T-helper 1 cell treated with Interleukin-12 subunit alpha and Interleukin-12 subunit beta and Interleukin-4 antibody, amounts not matched to agents 30 ng/mL and 1 ng/mL, for 36 hours (primary cell): ENCODE data around the gene SLC35B4. TPM values are rescaled to one million over a fixed set of nuclear protein-coding genes. Genes with fewer than 3 reads are reported as not detected.

ENCODE experiments used
- intact Hi-C: fragments of 100-400 bp; cut with micrococcal nuclease; formaldehyde crosslinking; loops from one replicate; pipeline ENCODE4 v1.15.1; 2024
- total RNA-seq: library from RNA; stranded (reverse); gene quantifications from 2 replicates; pipeline ENCODE4 v1.2.3, GENCODE V29; 2022

The SLC35B4 gene
- total RNA-seq, 1 donor from 2014 or later = 22.3 TPM

DNA sequence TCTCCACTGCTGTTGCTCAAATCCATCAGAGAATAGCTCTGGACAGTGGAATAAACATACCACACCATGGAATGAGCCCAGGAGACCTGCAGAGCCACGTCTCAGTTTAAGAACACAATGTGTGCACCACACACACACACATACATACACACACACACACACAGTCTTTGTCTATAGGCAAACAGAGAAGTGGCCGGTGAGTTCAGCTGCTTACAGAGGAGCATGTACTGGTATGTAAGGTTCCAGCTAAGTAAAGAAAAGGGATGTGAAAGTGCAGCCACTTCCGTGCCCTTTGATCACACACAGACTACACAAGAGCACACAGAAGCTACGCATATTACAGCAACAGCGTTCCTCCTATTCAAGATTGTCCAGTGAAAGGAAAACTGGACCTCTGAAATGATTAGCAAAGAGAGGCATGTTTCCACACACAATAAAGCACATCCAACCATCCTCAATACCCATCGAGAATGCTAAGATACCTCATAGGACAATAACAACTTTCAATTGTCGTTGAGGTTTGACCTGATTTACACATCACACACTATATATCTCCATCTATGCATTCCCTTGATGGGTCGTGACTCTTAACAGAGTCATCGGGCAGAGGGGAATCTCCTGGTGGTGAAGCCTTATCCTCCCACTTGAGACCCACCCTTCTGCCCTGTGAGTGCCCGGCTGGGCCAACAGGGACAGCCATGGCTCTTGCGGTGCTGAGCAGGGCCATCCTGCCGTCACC, 23.6 kb downstream of the SLC35B4 start:
- intact Hi-C loops = no loop called here

DNA sequence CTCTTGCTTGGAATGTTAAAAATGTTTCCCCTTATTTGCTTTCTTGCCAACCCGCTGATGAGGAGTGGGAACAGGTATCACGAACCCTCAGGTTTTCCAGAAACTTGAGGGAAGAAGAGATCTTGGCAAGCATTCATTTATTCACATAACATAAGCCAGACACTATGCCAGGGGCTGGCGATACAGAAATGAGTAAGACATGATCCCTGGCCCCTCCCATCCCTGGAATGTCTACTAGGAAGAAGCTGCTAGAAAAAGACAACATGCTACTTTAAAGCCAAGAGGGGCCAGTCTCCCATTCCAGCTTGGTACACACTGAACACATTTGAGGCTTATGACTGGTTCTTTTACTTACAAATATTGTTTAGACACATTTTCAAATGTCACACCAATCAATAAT, 26.4 kb downstream of the SLC35B4 start:
- intact Hi-C loops = no loop called here

DNA sequence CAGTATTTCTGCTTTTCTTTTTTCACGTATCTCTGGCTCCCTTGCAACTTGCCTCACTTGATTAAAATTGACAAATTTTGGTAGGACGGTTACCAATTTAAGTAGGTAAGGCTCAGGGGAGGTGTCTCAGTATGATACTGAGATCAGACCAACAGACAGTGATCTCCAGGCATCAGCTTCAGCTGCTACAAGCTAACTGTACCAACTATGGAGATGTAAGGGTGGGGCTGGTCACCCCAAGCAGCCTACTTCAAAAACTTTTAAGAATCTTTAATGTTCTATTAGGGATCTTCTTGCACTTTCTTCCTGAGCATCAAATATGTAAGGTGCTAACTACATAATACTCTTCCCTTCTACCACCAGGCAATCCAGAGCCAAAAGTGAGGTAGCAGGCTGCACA, 26.9 kb downstream of the SLC35B4 start:
- intact Hi-C loops = no loop called here

DNA sequence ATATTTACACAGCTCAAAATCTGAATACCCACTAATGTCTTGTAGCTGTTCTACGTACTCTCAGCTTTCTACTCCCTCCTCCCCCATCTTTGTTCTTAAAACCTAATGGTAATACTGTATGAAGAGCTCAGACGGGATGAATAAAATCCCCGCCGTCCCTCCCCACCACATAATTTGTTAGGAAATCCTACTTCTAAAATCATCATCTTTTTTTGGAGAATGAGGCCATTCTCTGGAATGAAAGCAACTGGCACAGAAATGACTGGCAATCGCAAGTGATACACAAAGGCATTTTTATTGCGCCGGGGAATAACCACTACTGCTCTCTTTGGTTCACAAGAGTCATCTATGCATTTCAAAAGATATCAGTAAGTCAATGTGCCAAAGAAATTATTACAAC, 27.3 kb downstream of the SLC35B4 start:
- intact Hi-C loops = no loop called here

DNA sequence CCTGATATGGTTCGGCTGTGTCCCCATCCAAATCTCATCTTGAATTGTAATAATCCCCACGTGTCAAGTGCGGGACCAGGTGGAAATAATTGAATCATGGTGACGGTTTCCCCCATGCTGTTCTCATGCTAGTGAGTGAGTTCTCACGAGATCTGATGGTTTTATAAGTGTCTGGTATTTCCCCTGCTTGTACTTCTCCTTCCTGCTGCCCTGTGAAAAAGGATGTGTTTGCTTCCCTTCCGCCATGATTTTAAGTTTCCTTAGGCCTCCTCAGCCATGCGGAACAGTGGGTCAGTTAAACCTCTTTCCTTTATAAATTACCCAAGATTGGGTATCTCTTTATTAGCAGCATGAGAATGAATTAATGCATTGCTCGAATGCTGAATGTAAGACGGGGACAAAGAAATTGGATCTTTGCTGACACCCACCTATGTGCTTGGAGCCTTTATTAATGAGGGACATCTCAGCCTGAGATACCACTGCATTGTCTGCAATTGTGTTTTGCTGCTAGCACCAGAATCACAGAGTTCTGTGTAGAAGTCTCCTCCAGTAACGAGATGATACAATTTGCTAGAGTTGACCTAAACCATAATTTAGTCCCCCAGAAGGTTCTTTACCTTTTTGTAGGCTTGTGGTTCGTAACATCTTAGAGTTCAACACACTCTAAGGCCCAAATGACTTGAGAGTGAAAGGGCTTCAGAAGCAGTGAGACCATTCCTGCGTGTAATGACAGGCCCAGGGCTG, 28.6 kb downstream of the SLC35B4 start:
- intact Hi-C loops = no loop called here

DNA sequence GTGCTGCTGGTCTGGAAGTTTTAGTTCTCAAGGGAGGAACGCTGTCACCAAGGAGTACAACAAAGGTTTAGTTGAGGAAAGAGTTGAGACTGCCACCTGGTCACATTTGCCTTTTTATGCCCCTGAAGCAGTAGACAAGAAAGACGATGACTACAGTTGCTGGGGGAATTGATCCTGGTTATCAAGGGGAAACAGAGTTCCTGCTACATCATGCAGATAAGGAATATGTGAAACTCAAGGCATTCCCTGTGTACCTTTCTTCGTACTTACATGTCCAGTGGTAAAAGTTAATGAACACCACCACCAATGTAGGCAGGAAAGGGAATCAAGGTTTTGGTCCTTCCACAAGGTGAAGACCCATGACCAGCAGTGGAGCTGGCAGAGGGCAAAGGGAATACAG, 31.8 kb downstream of the SLC35B4 start:
- intact Hi-C loops = no loop called here

DNA sequence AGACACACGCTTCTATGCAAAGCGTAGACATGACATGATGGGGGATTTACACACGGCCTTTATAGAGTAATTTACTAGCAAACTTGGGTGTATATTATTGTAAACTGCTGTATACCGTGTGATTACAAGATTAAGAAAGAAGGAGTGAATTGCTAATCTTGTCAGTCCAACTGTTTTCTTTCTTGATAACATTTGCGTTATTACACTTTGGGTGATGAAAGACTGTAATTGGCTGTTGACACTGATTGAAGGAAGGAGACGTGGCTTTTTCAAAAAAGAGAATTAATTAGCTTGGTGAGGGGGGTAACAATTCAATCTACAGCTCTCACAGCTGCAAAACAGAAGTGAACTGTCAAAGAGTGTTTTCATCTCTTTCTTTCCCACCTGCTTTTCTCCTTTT, 32.7 kb downstream of the SLC35B4 start:
- intact Hi-C loops = no loop called here

DNA sequence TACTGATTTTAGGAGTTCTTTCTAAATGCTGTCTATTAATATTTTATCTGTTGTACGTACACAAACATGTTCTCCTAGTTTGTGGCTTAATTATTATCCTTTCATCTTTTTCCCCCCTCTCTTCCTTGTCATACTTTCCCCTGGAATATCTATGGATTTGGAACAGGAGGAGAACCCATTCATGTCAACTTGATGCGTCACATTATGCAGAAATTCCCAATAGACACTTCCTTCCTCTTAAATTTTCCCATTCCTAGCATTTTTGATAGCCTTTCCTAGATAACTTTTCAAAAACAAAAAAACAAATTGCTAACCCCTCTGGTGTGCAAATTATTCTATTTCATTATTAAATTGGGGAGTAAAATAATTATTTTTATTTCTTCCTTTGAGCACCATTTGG, 36.2 kb downstream of the SLC35B4 start:
- intact Hi-C loops = no loop called here

DNA sequence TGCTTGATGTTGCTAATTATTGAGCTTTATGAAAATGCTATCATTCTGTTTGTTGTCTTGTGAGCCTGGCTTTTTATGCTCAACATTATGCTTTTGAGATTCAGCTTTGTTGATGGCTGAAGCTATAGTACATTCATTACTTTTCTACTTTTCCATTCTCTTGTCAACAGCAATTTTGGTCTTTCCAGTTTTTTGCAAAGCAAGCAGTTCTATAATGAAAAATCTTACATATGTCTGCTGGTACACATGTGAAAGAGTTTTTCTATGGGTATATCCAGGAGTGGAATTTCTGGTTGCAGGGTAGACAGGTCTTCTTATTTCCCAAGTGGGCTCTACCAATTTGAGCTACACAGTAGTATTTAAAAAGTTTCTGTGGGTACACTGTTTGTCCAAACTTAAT, 36.8 kb downstream of the SLC35B4 start:
- intact Hi-C loops = no loop called here

DNA sequence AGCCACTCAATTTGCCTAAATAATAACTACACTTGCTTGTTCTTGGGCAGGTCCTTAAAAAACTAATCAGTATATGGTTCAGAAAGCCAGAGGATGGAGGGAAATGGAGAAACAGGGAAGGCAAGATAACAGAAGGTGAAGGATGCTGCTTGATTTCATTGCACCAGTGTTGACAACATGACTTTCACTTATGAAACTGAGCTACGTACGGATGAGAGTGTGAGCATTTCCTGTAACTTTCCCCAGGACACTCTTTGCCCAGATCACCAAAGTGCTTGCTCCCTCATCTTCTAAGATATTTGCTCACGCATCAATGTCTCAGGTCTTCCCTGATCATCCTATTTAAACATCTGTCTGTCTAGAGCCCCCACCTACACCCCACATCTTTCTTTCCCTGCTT, 37.4 kb downstream of the SLC35B4 start:
- intact Hi-C loops = no loop called here

DNA sequence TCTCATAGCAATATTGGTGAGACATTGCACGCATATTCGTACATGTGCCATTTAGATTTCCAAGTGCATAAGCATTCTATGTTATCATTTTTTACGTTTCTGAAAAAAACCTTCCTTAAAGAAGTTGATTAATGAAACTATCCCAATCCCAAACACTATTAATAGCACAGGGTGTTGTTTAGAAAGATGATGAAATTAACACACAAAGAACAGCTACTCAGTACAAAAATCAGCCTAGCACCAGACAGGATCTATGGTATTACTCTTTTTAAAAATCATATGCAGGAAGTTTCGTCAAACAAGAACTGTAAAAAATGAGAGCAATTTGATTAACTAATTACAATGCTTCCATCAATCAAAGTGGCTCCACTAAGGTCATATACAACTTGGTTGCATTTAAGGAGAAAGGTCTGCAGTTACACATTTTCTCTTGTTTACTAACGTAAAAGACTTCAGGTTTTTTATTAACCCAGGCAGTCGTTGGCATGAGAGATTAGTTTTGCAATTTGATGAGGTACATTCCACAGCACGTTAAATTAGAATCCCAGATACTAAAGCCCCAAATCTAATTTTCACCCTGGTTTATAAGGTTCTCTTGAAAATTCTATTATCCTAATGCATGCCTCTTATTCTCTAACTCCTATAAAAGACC, 38.1 kb downstream of the SLC35B4 start:
- intact Hi-C loops = no loop called here

DNA sequence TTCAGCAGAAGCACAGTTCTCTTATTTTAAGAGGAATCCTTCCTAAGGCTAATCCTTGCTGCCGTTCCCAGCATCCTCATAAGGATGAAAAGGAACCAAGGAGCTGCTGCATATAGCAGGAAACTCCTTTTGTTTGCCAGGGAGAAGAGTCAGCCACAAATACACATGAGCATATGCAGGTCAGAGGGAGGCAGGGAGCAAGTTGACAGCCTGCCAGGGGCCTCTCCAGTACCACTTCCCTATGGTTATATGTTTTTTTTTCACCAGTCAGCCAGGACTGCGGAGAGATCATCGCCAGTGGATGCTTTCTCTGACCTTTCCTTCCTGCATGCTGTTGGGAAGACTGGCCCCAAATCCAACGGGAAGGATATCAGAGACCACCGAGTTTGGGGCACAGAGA, 39.8 kb downstream of the SLC35B4 start:
- intact Hi-C loops = no loop called here

DNA sequence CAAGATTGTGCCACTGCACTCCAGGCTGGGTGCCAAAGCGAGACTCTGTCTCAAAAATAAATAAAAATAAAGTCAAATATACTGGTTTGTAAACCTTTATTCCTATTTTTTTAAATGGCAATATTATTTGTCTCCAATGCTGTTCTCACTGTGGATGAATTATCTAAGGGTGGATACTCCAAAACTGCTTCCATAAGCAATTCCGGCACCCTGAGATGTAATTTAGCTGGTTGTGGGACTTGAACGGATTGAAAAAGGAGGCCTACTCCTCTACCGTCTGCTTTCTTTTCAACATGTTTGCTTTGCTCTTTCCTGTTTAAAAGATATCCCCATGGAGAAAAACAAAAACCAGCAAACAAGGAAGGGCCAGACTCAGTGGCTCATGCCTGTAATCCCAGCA, 54.4 kb downstream of the SLC35B4 start:
- intact Hi-C loops = no loop called here

DNA sequence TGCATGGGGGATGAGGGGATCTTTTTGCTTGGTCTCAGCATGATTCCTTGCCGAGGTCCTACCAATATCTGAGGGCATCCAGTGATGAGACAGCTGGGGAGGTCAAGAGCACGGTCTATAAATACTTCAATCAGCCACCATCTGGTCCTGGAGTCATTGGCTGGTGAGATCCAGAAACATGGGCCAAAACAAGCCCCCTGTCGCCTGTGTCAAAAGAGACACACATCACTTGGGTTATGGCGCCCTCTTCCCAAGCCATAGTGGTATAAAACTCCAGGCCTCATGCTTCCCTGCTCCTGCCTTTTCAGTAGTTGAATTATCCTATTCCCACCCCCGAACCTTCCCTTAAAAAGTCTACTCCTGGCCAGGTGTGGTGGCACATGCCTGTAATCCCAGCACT, 60.9 kb downstream of the SLC35B4 start:
- intact Hi-C loops = no loop called here

DNA sequence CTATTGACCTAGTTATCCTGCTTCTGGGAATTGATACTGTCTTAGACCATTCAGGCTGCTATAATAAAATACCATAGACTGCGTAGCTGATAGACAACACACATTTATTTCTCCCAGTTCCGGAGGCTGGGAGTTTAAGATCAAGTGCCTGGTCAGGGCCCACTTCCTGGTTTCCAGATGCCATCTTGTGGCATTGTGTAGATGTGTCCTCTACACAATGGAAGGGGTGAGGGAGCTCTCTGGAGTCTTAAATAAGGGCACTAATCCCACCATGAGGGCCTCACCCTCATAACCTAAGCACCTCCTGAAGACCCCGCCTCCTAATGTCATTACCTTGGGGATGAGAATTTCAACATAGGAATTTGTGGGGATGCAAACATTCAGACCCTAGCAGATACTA, 62.4 kb downstream of the SLC35B4 start:
- intact Hi-C loops = no loop called here

DNA sequence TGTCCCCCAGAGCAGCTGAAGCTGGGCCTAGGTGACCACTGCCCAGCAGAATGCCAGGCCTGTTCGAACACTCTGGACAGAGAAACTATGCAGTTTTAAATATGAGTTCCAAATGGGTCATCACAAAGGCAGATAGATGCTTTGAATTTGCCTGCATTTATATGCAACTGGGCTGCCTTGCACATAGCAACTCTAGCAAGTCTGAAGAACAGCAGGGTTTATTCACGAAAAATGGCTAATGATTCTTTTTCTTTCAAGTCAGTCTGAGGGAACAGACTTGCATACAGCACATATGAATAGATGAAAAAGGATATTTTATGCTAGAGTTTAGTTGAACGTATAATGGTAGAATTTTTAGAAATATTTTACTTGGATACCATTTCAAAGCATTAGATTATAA, 68.5 kb downstream of the SLC35B4 start:
- intact Hi-C loops = no loop called here

DNA sequence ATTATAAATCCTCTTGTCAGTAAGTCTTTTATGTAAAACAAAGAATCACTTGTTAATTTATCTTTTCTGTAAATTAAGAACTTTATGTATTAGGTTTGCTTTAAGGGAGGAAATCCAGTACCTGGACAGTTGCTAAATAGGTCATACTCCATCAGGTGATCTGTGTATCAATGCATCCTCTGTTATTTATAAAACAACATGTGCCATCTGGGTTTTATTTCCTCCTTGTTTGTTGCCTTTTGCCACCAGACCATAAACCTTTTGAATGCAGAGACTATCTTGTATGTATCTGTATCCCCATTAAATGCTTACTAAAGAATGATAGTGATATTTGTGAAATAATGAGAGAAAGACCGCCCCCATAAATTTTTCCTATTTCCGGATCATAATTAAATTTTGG, 70.0 kb downstream of the SLC35B4 start:
- intact Hi-C loops = no loop called here

DNA sequence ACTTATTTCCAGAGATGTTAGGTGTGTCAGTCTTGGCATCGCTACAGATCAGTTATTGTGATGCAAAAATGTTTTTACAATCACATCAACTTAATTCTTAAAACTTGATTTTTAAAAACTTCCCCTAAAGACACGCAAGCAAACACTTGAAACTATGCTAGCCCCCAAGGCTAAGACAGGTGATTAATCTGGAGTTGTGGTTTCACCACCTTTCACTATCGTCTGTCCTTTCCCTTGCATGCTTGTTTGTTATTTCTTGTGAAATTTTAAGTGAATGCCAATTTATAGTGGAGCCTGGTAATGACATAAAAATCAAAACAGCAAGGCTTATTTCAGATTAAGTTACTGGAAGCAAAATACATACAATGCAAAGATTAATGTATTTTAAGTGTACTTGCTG, 70.4 kb downstream of the SLC35B4 start:
- intact Hi-C loops = no loop called here

DNA sequence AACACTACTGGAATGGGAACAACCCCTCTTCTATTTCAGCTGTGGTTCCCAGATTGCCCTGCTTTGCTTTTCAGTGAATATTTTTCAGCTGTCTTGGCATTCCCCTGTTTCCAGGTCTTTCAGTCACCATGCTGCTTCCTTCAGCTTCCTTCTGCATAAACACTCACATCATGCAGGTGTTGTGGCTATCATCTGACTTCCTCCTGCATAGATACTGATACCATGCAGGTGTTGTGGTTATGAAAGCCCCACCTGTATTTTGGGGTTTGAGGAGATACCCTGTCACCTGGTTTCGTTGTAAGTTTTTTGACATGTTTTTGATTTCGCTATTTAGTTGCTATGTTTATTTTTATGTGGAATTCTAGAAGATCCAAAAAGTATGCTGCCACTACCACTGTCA, 71.5 kb downstream of the SLC35B4 start:
- intact Hi-C loops = no loop called here
